K562 (cell line): ENCODE results near the gene CDH1. TPM values are rescaled to one million over a fixed set of nuclear protein-coding genes. Genes with fewer than 3 reads are reported as not detected.

Experiments used
- ATF6 ChIP-seq: sonication (generic); formaldehyde crosslinking; IDR thresholded peaks from 2 replicates; pipeline ENCODE4 v1.4.0; 2020; ENCODE audit warnings: mild to moderate bottlenecking, missing genetic modification reagents
- BRF1 ChIP-seq: IDR thresholded peaks from 3 replicates; pipeline ENCODE4 v1.6.1; 2011; ENCODE audit warnings: borderline replicate concordance, mild to moderate bottlenecking; ENCODE audit not compliant: insufficient read length; ENCODE audit errors: extremely low read depth
- ETV1 ChIP-seq: fragments of 450-650 bp; conservative IDR thresholded peaks from 2 replicates; pipeline ENCODE4 v1.6.1; 2016; ENCODE audit warnings: missing genetic modification characterization, control low read depth, low read depth, missing compliant biosample characterization
- HNRNPL ChIP-seq: fragments of 200-400 bp; formaldehyde crosslinking; IDR thresholded peaks from 2 replicates; pipeline ENCODE4 v1.6.1; 2017; ENCODE audit warnings: low read depth, mild to moderate bottlenecking, low read length
- NUFIP1 ChIP-seq: fragments of 450-650 bp; IDR thresholded peaks from 2 replicates; pipeline ENCODE4 v1.6.1; 2018; ENCODE audit not compliant: partially characterized antibody
- PRMT5 ChIP-seq: sonication (generic); formaldehyde crosslinking; IDR thresholded peaks from 2 replicates; pipeline ENCODE4 v1.5.0; 2020; ENCODE audit warnings: missing genetic modification reagents
- REST ChIP-seq, 2 experiments: fragments of 450-650 bp; formaldehyde crosslinking in 1 of 2; IDR thresholded peaks; 2 replicates each; pipeline versions ENCODE4 v1.4.0 to v1.6.1; 2014 to 2020; ENCODE audit warnings: mild to moderate bottlenecking in 2 of 2, borderline replicate concordance in 1 of 2, low read depth in 1 of 2
- ZBTB9 ChIP-seq: fragments of 450-650 bp; formaldehyde crosslinking; IDR thresholded peaks from 2 replicates; pipeline ENCODE4 v1.4.0; 2020; ENCODE audit warnings: mild to moderate bottlenecking, moderate library complexity
- ZNF592 ChIP-seq: fragments of 450-650 bp; IDR thresholded peaks from 2 replicates; pipeline ENCODE4 v1.6.1; 2017; ENCODE audit warnings: antibody characterized with exemption, mild to moderate bottlenecking
- polyA plus RNA-seq, 8 experiments: library from polyadenylated mRNA; depleted of rRNA in 4 of 8; stranded (reverse) in 5 of 8; unstranded in 3 of 8; fragments of >200 nt; fragmentation: Nextera tagmentation in 2 of 8; fragmentation: Illumina TruSeq in 1 of 8; extraction: Ambion mirVana in 2 of 8; extraction: Trizol in 1 of 8; gene quantifications; 2 replicates each; pipeline versions ENCODE4 v1.2.1 to v1.2.3, GENCODE V29; 2011 to 2014; ENCODE audit warnings: inconsistent platforms in 1 of 8, missing spikeins in 1 of 8
- total RNA-seq, 7 experiments: library from RNA; depleted of rRNA in 6 of 7; stranded (reverse); fragments of >200 nt in 6 of 7; fragmentation: Illumina TruSeq in 2 of 7; extraction: Trizol in 2 of 7; gene quantifications; 2 replicates each; pipeline versions ENCODE4 v1.2.1 to v1.2.3, GENCODE V29; 2011 to 2021; ENCODE audit warnings: low replicate concordance in 1 of 7

The CDH1 gene
- total and polyA plus RNA-seq, 9 of the 15 experiments (the other 6 are each of a cell fraction or from before 2014, with no cell fraction given): 0.01 to 0.69 TPM; not detected in 7

GRCh38 chr16:68760671-68761275, 23.7 kb downstream of the CDH1 start (continued):
- TF ChIP-seq ZNF592 (0 out of 2 replicates have a peak, but pooled peaks have one; percentile 23), HNRNPL (no peak), ETV1 (tag) (peak; percentile 39), REST (IDR thresholded peaks at IDR 0.05; ENCODE audit: borderline replicate concordance) (no peak), REST (CRISPR knock-in tag; IDR thresholded peaks at IDR 0.05; ENCODE audit: low read depth) (no peak), PRMT5 (CRISPR knock-in tag) (no peak), ZBTB9 (no peak), BRF1 (no peak), NUFIP1 (no peak), ATF6 (CRISPR knock-in tag) (no peak)
